ENCODE data around the gene RNF186. TPM values are rescaled to one million over a fixed set of nuclear protein-coding genes. Genes with fewer than 3 reads are reported as not detected.

The RNF186 gene
- polyA plus RNA-seq, 1 of the 3 experiments (the other 2 are of a cell fraction): not detected

- no peaks in the 10 kb centered on the region for H4K20me1 ChIP-seq (ENCODE audit: insufficient read depth)
- no peak overlapping the region for H3K4me3 ChIP-seq (ENCODE audit: low read depth in 2 of 2, low read length in 1 of 2)
- no peaks in the 10 kb centered on the region for H3K36me3 ChIP-seq (replicated peaks in 1 of 2; ENCODE audit: control insufficient read depth in 1 of 2, insufficient read depth in 2 of 2, low read length in 1 of 2)
- ChIA-PET CTCF (interaction anchor here (0.6 kb wide), 1 partner anchor 139 kb away, joined by 3 read pairs; no protein-coding TSS in a partner anchor), POLR2A (no interaction called here)
- peaks cover 0 to 2% of the 10 kb centered on the region in 2 experiments; a peak in 1 of 4 replicates for H3K4me1 ChIP-seq (ENCODE audit: control insufficient read depth in 1 of 2, insufficient read depth in 2 of 2, low read depth in 1 of 2, low read length in 1 of 2)
- H3K27ac ChIP-seq (ENCODE audit: low read depth in 2 of 2, low read length in 1 of 2): no peak overlapping the region
- H3K9me2 ChIP-seq: no peaks in the 10 kb centered on the region
- DNase-seq: no peak
- no peak overlapping the region for H3K9ac ChIP-seq
- H3K9me3 ChIP-seq: no peaks in the 10 kb centered on the region
- no peak overlapping the region for H3K4me2 ChIP-seq
- H3K27me3 ChIP-seq (ENCODE audit: insufficient read depth): no peaks in the 10 kb centered on the region
- no peaks in the 10 kb centered on the region for H3F3A ChIP-seq (replicated peaks; ENCODE audit: insufficient read depth)
- H2AFZ ChIP-seq (ENCODE audit: low read depth): no peak overlapping the region
- H3K79me2 ChIP-seq (ENCODE audit: insufficient read depth): no peaks in the 10 kb centered on the region
- 79% methylated on average over 3 of the region's 3 CpGs for WGBS (ENCODE audit: low lambda C conversion rate)
- TF ChIP-seq FOSL2 (IDR thresholded peaks at IDR 0.05; ENCODE audit: borderline replicate concordance, low read depth) (no peak), PBX3 (IDR thresholded peaks at IDR 0.05) (no peak), CHD2 (IDR thresholded peaks at IDR 0.05; ENCODE audit: low read length, partially characterized antibody) (no peak), NFIC (IDR thresholded peaks at IDR 0.05; ENCODE audit: borderline replicate concordance) (no peak), ZBTB33 (IDR thresholded peaks at IDR 0.05; ENCODE audit: borderline replicate concordance, low read depth) (no peak), ELF1 (IDR thresholded peaks at IDR 0.05) (no peak), REST (IDR thresholded peaks at IDR 0.05; ENCODE audit: low read depth, low read length) (no peak), POLR2AphosphoS5 (IDR thresholded peaks at IDR 0.05; ENCODE audit: low read depth, low read length) (no peak), FOXJ3 (CRISPR knock-in tag; IDR thresholded peaks at IDR 0.05) (no peak), TEAD4 (IDR thresholded peaks at IDR 0.05; ENCODE audit: borderline replicate concordance, insufficient read depth) (no peak)
Observed at GRCh38 chr1:19818324-19818723, 3.2 kb upstream of the RNF186 start.

GRCh38 chr1:19817160-19817559 is 2.1 kb upstream of the RNF186 start:
- Histone ChIP-seq H3K27ac (ENCODE audit: low read depth in 2 of 2, low read length in 1 of 2) (no peak overlapping the region), H3K4me3 (ENCODE audit: low read depth in 2 of 2, low read length in 1 of 2) (no peak overlapping the region), H3K4me2 (no peak overlapping the region), H2AFZ (ENCODE audit: low read depth) (no peak overlapping the region), H3K9me2 (no peaks in the 10 kb centered on the region), H3K27me3 (ENCODE audit: insufficient read depth) (no peaks in the 10 kb centered on the region), H4K20me1 (ENCODE audit: insufficient read depth) (no peaks in the 10 kb centered on the region), H3K36me3 (replicated peaks in 1 of 2; ENCODE audit: control insufficient read depth in 1 of 2, insufficient read depth in 2 of 2, low read length in 1 of 2) (no peaks in the 10 kb centered on the region), H3K79me2 (ENCODE audit: insufficient read depth) (no peaks in the 10 kb centered on the region), H3K4me1 (ENCODE audit: control insufficient read depth in 1 of 2, insufficient read depth in 2 of 2, low read depth in 1 of 2, low read length in 1 of 2) (peaks cover 0 to 2% of the 10 kb centered on the region in 2 experiments; a peak in 1 of 4 replicates), H3K9me3 (no peaks in the 10 kb centered on the region), H3F3A (replicated peaks; ENCODE audit: insufficient read depth) (no peaks in the 10 kb centered on the region), H3K9ac (no peak overlapping the region)
- ChIA-PET POLR2A (no interaction called here), CTCF (interaction anchor here (2.5 kb wide), 1 partner anchor 112 kb away, joined by 6 read pairs; no protein-coding TSS in a partner anchor)
- WGBS (ENCODE audit: low lambda C conversion rate): 69% methylated on average over 5 of the region's 5 CpGs
- no peak for DNase-seq
- TF ChIP-seq MAX (IDR thresholded peaks at IDR 0.05; ENCODE audit: low read depth) (no peak), ELF1 (IDR thresholded peaks at IDR 0.05) (no peak), ZBTB33 (IDR thresholded peaks at IDR 0.05; ENCODE audit: borderline replicate concordance, low read depth) (no peak), PBX3 (IDR thresholded peaks at IDR 0.05) (no peak), MEF2A (IDR thresholded peaks at IDR 0.05; ENCODE audit: borderline replicate concordance, low read depth) (no peak), NRF1 (IDR thresholded peaks at IDR 0.05; ENCODE audit: low read depth, low read length) (no peak), CTCF (IDR thresholded peaks at IDR 0.05) (no peak)

All from SK-N-SH (cell line).